HS-5 (cell line): Measurements from ENCODE around the gene HSFX3.
"Not testable (repeated sequence)": the region's sequence is repeated elsewhere in the genome, so short reads cannot be mapped to it uniquely, and the experiment has no call there.

Source experiments
- DNase-seq: peaks from one replicate; pipeline ENCODE4 v3.0.0-alpha.2; 2012; ENCODE audit warnings: low read depth

Gene HSFX3

DNA sequence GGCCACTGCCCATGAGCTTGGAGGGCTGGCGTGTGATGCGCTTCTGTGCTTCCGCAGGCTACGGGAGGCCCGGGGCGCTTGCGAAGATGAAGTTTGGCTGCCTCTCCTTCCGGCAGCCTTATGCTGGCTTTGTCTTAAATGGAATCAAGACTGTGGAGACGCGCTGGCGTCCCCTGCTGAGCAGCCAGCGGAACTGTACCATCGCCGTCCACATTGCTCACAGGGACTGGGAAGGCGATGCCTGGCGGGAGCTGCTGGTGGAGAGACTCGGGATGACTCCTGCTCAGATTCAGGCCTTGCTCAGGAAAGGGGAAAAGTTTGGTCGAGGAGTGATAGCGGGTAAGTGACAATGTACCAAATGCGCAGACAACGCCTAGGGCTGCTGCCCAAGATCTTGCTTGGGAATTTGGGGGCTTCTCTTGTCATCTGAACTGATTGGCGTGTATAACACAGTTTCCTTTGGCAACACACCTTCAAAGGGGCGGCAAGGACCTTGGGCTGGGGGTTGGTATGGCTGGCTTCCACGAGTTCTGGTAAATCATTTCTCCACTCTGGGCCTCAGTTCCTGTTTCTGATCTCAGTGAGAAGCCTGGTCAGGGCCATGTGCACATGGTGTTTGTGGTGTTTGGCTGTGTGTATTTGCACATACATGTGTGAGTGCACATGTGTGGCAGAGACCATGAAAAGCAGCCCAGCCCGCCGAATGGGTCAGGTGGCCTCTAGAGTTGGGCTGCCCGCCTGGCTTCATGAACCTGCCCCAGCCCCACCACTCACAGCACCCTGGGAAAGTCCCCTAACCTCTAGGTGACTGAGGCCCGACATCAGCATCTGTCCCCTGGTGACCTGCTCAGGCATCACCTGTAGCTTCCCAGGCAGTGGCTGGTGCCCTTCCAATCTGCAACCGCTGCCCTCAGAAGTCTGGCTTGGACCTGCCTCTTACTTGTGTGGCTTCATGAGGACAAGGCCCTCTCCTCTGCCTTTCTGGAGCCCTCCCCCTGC, 3.9 kb downstream of the HSFX3 start:
- DNase-seq = not testable (repeated sequence)

DNA sequence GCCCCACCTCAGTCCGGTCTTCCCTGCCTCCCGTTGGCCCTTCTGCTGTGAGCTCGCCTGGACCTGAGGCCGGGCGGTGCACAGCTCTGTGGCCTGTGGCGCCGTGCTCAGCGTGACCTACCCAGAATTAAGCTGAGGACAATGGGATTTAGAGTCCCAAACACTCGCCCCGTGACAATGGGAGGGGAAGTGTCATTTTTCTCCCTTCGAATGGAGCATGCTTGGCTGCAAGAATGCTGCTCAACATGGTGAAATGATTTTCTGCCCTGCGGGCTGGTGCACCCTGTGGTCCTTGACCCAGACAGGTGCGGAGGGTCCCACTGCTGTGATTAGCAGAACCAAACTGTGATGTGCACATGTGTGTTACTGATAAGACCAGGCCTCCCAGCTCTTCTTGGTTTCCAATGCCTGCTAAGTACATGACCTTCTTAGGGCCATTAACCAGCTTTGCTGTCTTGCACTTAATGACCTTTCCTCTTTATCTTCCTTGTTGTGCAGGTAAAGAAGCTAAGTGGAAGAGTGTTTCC, 8.1 kb downstream of the HSFX3 start:
- no peak for DNase-seq

DNA sequence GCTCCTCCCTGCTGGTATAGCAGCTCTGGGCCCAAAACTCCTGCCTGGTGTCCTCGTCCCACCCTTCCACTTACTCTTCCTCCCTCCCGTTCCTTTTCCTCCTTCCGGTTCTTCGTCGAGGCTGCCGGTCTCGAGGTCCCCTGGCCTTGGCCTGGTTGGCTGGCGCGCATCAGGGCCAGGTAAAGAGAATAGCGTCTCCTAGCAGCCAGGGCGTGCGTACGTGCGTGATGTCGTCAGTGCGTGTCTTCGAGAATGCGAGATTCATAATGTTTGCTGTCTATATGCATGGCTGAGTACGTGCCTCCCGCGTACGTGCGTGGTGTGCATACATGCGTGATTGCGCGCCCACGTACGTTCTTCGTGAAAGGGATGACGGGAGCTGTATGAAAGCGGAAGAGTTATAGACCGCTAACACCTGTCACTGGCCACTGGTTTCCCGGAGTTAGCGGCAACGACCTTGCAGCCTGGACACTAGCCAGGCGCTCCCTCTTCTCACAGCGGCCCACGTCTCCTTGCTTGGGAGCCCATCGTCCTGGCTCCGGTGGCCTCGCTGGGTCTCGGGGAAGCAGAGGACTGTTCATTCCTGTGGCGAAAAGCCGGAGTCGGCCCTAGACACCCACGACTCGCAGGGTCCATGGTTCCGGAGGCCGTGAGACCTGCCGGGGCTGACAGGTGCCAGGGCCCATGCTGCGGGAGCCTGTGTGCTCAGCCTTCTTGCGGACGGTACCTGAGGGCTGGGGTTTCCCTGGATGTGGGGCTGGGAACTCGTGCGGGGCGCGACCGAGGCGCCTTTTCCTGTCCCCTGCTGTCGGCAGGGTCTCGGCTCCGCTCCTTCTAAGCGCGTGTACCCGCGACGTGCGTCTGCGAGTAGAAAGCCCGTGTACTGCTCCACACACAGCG, 8.9 kb downstream of the HSFX3 start, which contains the start of gene EOLA1:
Gene EOLA1, plus strand, starts transcription at position 392 of the 900 bp plus-strand sequence. CDS start 4,619 bp downstream, outside the sequence.
- DNase-seq = peak; percentile 79

DNA sequence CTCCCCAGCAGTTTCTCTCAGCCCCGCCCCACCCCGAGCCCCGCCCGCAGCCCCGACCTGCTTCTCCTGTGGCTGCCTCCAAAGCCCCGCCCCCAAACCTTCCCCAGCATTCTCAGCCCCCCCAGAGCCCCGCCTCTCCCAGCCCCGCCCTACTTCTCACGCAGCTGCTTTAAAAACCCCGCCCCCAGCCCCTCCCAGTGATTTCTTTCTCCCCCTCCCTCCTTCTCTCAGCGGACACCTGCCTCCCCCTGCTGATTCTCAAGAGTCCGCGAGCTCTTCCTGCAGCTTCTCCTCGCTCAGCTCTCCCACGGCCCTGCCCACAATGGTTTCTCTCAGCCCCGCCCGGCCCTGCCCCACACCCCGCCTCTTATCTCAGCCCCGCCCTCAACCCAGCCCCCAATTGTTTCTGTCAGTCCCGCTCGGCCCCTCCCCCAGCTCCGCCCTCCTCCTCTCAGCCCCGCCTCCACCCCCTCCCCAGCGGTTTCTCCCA, 9.5 kb downstream of the HSFX3 start:
- no peak for DNase-seq

DNA sequence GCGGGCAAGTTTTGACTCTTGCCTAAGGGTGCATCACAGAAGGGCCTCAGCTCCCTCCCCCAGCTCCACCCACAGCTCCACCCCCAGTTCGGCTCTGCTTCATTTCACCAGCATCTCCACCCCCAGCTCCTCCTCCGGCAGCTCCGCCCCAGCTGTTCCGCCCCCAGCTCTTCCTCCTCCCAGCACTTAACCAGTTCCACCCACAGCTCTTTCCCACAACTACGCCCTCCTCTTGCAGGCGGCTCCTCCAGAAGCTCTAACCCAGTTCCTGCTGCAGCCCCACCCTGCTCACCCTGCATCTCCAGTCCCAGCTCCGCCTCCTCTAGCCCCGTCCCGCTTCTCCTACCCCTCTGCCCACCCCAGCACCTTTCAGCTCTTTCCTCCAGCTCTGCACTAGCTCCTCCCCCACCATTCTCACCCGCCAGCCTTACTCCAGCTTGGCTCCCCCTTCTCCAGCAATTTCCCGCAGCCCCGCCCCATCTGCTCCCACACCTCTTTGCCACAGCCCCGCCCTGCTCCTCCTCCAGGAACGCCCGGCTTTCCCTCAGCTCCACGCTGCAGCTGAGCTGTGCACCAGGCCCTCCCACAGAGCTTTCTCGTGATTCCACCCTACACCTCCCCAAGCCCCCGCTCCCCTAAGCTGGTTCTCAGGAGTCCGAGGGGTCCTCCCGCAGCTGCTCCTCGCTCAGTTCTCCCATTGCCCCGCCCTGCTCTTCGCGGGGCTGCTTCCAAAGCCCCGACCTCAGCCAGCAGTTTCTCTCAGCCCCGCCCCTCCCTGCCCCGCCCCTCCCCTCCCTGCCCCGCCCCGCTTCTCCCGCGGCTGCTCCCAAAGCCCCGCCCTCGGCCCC, 10.2 kb downstream of the HSFX3 start:
- peak; percentile 61 for DNase-seq

DNA sequence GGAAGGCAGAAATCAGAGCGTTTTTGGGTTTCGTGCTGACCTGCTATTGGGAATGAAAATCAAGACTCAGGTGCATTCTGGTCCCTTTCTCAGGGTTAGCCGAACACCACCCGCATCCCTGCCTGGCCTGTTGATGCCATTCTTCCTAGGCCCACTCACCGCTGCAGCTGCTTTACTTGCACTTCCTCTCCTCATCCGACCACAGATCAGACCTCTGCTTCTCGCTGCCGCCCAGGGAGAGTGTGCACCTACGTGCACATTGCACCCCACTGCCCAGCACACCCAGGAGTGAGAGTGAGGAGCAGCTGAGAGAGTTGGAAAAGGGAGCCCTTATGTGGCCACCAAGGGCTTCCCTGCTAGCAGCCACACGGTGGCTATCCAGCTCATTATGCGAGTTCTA, 12.2 kb downstream of the HSFX3 start:
- DNase-seq = not testable (repeated sequence)

DNA sequence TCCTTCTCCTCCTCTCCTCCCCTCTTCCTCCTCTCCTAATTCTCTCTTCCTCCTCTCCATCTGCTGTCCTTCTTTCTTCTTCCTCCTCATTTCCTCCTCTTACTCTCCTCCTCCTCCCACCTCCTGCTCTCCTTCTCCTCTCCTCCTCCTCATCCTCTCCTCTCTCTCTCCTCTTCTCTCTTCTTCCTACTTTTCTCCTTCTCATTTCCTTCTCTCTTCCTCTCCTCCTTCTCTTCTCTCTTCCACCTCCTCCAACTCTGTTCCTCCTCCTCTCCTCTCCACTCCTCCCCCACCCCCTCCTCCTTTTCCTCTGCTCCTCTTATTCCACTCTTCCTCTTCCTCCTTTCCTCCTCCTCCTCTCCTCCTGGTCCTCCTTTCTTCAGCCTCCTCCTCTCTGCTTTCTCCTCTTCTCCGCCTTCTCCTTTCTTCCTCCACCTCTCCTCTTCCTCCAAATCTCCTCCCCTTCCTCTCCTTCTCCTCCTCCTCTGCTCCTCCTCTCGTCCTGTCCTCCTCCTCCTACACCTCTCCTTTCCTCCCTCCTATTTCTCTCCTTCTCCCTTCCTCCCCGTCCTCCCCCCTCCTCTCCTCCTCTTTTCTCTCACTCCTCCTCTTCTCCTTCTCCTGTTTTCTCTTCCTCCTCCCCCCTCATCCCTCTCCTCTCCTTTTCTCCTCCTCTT, 14.7 kb downstream of the HSFX3 start:
- not testable (repeated sequence) for DNase-seq

DNA sequence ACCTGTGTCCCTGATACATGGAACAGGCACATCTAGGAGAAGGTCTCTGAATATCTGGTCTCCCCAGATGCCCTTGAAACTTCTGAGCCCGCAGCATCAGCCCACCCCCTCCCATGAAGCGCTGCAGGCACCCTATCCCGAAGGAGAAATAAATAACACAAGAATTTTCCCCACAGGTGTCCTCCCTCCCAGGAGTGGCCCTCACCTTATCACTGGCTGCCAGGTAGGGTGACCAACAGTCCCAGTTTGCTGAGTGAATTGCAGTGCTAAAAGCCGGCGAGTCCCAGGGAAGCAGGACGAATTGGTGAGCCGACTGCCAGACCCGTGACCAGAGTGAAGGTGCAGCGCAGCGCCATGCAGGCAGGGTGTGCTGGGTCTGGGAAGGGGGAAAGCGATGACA, 15.7 kb downstream of the HSFX3 start:
- DNase-seq = not testable (repeated sequence)

DNA sequence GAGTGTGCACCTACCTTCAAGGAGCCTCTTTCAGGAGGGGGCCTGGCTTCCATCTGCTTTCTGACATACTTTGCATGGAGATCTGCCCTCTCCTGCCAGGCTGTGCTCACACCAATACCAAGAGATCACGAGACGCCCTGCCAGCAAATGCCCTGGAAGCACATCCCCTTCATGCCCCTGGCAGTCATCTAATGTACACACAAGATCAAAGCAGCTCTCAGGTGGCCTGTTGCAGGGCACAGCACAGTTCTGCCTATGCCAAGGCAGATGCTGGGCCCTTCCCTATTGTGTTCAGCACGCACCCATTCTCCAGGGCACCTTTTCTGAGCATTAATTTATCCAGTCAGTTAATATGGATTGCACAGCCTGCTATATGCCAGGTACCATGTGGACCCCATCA, 16.9 kb downstream of the HSFX3 start:
- not testable (repeated sequence) for DNase-seq

DNA sequence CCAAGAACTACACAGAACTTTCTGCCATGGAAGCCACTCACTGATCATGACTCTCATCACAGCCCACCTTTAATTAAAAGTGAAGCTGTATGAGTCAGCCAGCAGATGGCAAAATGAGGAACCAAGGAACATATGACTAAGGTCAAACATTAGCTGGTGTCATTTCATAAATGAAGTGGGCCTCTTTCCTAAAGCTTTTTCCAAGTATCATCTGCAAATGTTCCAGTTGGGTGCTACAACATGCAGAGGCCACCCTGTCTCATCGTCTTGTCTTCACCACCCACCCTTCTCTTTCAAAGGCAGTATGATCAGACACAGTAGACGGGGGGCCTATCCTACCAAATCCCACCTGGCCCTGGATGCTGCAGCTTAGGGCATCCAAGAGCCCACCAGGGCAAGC, 18.1 kb downstream of the HSFX3 start:
- DNase-seq = no peak

DNA sequence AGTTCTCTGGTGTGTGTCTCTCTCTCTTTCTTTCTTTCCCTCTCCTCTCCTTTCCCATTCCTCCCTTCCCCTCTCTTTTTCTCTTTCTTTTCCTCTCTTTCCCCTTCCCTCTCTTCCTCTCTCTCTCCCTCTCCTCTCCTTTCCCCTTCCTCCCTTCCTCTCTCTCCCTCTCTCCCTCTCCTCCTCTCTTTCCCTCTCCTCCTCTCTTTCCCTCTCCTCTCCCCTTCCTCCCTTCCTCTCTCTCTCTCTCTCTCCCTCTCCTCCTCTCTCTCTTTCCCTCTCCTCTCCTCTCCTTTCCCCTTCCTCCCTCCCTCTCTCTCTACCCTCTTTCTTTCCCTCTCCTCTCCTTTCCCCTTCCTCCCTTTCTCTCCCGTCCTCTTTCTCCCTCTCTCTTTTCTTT, 21.3 kb downstream of the HSFX3 start:
- no peak for DNase-seq

DNA sequence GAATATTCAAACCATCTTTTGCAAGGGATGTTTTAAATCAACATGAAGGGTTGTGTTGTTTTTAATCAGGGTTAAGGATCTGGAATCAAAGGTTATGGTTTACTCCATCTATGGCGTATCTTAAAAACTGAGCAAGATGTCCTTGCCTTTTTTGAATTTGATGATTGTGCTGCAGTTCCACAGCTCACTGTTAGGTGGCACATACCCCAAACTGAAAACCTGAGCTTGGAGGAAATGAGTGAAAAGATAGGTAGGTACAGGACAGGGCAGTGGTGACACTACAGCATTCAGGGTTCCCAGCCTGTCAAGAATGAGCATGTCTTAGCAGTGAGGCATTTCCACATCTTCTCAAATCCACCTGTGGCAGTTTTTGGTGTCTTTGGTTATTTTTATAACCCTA, 22.0 kb downstream of the HSFX3 start:
- DNase-seq = no peak

DNA sequence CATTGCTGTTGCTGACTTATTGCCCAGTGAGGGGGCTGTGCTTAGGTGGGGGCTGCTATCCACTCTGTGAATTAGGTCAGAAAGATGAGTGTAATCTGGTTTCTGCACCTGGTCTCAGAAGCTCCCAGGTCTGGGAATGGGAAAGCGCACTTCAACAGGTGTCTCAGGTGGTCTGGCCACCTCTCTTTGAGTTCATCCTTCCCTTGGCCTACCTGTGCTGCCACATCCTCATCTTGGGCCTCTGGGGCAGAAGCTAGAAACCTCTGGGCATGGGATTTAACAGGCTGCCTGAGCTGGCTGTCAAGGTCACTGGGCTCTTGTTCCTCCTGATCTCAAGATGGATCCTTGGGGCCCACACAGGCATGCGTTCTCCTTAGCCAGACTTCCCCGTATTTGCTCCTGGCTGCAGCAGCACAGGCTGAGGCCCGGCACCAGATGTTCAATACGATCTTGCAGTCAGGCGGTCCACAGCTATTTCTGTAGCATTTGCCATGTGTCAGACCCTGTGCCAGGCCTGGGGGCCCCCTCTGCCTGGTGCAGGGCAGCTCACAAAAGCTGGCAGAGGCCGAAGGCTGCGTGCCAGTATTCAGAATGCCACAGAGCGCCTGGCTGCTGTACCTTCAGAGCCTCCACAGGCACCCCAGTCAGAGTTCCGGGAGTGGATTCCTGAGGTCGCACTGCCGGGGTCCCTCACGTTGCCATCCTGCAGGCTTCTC, 23.2 kb downstream of the HSFX3 start:
- not testable (repeated sequence) for DNase-seq

DNA sequence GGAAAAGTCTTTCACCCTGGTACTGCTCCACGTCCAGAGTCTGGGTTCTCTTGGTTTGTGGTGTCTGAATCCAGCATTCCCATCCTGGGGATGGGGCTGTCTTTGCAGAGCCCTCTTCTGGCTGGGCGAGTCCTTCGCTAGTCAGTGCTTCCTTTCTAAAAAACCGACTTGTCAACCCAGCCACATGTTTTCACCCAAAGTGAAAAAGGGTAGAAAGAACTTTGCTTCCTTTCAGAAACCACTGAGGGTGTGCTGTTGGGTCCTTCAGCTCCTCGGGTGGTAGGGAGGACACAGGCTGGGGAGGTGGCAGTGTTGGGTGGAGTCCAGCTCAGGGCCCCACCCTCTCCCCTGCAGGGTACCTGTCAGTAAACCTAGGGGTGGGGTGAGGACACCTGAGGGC, 23.8 kb downstream of the HSFX3 start:
- not testable (repeated sequence) for DNase-seq

DNA sequence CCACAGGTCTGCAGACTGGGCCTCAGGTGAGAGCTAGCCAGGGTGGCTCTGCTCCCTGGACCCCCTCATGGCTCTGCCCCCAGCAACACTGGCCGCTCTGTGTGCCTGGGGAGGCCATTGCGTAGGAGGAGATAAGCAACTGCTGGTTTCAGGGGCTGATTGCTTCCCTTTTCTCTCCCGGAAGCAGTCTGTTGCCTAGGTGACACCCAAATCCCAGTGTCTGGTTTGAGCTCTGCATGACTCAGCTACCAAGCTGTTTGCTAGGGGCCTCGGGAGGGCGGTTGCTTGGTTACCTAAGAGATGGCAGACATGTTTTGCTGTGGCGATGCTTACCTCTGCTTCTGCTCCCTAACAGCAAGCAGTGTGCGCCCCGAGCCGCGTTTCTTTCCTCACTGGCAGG, 24.3 kb downstream of the HSFX3 start:
- DNase-seq = not testable (repeated sequence)

DNA sequence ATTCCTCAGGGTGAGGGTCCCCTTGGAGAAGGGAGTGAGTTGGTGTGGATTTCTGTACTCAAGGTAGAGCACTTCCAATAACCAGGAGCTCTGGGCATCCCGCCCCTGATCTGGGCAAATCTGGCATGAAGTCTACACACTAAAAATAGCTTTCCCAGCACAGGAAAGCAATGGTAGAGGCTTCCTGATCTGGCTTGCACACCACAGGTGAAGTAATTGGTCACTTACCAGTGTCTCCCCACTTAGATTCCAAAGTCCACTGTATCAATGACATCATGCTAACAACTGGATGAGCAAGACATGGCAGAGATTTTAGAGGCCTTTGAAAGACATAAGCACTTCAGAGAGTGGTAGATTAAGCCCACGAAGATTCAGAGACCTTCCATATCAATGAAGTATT, 26.8 kb downstream of the HSFX3 start:
- no peak for DNase-seq

DNA sequence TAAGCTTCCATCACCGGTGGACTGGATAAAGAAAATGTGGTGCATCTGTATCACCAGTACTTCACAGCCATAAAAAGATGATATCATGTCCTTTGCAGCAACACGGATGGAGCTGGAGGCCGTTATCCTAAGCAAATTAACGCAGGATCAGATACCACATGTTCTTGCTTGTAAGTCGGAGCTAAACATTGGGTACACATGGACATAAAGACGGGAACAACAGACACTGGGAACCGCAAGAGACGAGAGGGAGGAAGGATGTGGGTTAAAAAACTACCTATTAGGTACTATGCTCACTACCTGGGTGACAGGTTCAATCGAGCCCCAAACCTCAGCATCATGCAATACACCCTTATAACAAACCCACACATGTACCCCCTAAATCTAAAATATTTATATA, 28.3 kb downstream of the HSFX3 start:
- no peak for DNase-seq

DNA sequence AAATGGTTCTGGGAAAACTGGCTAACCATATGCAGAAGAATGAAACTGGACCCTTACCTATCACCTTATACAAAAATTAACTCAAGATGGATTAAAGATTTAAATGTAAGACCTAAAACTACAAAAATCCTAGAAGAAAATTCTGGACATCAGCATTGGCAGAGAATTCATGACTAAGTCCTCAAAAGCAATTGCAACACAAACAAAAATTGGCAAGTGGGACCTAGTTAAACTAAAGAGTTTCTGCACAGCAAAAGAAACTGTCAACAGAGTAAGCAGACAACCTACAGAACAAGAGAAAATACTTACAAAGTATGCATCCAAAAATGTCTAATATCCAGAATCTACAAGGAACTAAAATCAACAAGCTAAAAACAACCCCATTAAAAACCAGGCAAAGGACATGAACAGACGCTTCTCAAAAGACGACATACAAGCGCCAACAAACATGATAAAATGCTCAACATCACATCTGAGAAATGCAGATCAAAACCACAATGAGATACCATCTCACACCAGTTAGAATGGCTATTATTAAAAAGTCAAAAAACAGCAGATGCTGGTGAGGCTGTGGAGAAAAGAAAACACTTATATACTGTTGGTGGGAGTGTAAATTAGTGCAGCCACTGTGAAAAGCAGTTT, 29.0 kb downstream of the HSFX3 start:
- not testable (repeated sequence) for DNase-seq

DNA sequence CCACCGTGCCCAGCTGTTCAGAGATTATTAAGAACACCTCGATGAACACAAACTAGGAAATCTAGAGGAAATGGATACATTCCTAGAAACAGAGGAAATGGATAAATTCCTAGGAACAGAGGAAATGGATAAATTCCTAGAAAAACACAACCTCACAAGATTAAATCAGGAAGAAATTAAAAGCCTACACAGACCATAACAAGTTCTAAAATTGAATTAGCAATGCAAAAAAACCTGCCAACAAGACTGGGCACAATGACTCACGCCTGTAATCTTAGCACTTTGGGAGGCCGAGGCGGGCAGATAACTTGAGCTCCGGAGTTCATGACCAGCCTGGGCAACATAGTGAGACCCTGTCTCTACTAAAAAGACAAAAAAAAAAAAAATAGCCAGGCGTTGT, 31.5 kb downstream of the HSFX3 start:
- no peak for DNase-seq
